Stimulated activated CD4-positive, alpha-beta T cell treated with anti-CD3 and anti-CD28 coated beads, Interleukin-2, amount 100 ng/mL, for 48 hours (primary cell): ENCODE results near the gene RBM45.
"Not testable (repeated sequence)": the region's sequence is repeated elsewhere in the genome, so short reads cannot be mapped to it uniquely, and the experiment has no call there.

Source experiments
- DNase-seq, 2 donors: peaks; one replicate each; pipeline ENCODE4 v3.0.0-alpha.2; 2020

The RBM45 gene

GRCh38 chr2:178109813-178110212, 2.4 kb upstream of the RBM45 start:
- no peak for DNase-seq

- no peak for DNase-seq
Measured at GRCh38 chr2:178110681-178111080, 1.6 kb upstream of the RBM45 start.

- no peak for DNase-seq
Measured at GRCh38 chr2:178111743-178112142, 494 bp upstream of the RBM45 start.

- no peak for DNase-seq
Measured at GRCh38 chr2:178114462-178114861, 2.2 kb downstream of the RBM45 start.

GRCh38 chr2:178115271-178115670, 3.0 kb downstream of the RBM45 start:
- no peak for DNase-seq

- no peak for DNase-seq
Measured at GRCh38 chr2:178117725-178118124, 5.5 kb downstream of the RBM45 start.

- no peak for DNase-seq
Measured at GRCh38 chr2:178119179-178119922, 7.1 kb downstream of the RBM45 start.

- DNase-seq, result no peak
Measured at GRCh38 chr2:178123163-178123562, 10.9 kb downstream of the RBM45 start.

GRCh38 chr2:178125125-178125524, 12.9 kb downstream of the RBM45 start:
- DNase-seq, result no peak

- no peak for DNase-seq
Measured at GRCh38 chr2:178125862-178126261, 13.6 kb downstream of the RBM45 start.

- DNase-seq, result no peak
Measured at GRCh38 chr2:178128836-178129630, 16.8 kb downstream of the RBM45 start.

- no peak for DNase-seq
Measured at GRCh38 chr2:178136321-178137025, 24.2 kb downstream of the RBM45 start.

GRCh38 chr2:178142274-178143065, 30.2 kb downstream of the RBM45 start:
- no peak for DNase-seq

- DNase-seq, result no peak
Measured at GRCh38 chr2:178143481-178143880, 31.2 kb downstream of the RBM45 start.

- no peak for DNase-seq
Measured at GRCh38 chr2:178152033-178152432, 39.8 kb downstream of the RBM45 start.

GRCh38 chr2:178152542-178152941, 40.3 kb downstream of the RBM45 start:
- DNase-seq, result no peak

GRCh38 chr2:178152977-178153376, 40.7 kb downstream of the RBM45 start:
- no peak for DNase-seq

- not testable (repeated sequence) for DNase-seq
Measured at GRCh38 chr2:178153878-178154277, 41.6 kb downstream of the RBM45 start.

- no peak for DNase-seq
Measured at GRCh38 chr2:178155524-178155923, 43.3 kb downstream of the RBM45 start.

GRCh38 chr2:178157574-178157973, 45.3 kb downstream of the RBM45 start:
- no peak for DNase-seq

GRCh38 chr2:178159966-178160365, 47.7 kb downstream of the RBM45 start:
- DNase-seq, result no peak

GRCh38 chr2:178160601-178161000, 48.4 kb downstream of the RBM45 start:
- DNase-seq, result no peak

- DNase-seq, result no peak
Measured at GRCh38 chr2:178163395-178163794, 51.2 kb downstream of the RBM45 start.
